Fibroblast of the aortic adventitia (primary cell): ENCODE results near the gene PDGFA. TPM values are rescaled to one million over a fixed set of nuclear protein-coding genes. Genes with fewer than 3 reads are reported as not detected.

Experiments used
- DNase-seq: peaks from one replicate; pipeline ENCODE4 v3.0.0-alpha.2; 2010; ENCODE audit warnings: low read depth
- H3K4me3 ChIP-seq: 2 replicates; pipeline ENCODE4 v1.5.1; 2011; ENCODE audit warnings: low read depth, mild to moderate bottlenecking, control low read depth, low read length, moderate library complexity
- total RNA-seq: library from RNA; depleted of rRNA; stranded (reverse); fragments of >200 nt; gene quantifications from 2 replicates; pipeline ENCODE4 v1.2.3, GENCODE V29; 2012; ENCODE audit warnings: low replicate concordance
- TF ChIP-seq, protein P1 (sequence below): IDR thresholded peaks from 2 replicates; pipeline ENCODE4 v1.5.1; 2011; ENCODE audit warnings: mild to moderate bottlenecking, low read length, control low read depth, inconsistent platforms; ENCODE audit not compliant: insufficient read depth

PDGFA gene
- total RNA-seq, 1 donor, result 4.1 TPM

DNA sequence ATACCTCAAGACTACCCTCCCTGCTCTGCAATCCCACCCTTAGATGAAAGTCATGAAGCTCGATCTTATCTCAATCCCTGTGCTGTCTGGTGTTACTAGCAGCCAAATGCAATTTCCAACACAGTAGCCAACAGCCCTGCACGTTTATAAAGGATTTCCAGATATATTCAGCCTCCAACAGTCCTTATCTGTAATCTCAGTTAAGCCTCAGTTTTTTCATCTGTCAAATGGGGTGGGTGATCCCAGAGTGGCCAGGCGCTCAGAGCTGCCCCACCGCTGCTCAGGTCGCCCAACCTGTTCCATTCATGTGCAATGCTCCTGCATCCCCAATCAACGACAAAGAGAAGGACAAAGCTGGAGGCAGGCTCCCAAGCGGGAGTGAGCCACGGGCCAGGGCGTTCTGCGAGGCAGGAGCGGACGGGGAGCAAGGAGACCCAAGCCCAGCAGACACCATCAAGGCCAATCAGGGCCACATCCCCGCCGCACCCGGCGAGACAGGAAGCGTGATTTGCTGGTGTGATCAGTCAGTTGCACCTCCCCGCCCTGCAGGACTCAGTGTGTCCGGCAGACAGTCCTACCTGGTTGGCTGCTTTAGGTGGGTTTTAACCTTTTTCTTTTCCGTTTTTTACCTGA lies 19.7 kb downstream of the PDGFA start:
- H3K4me3 ChIP-seq, result no peak overlapping the region
- TF ChIP-seq, protein P1, sequence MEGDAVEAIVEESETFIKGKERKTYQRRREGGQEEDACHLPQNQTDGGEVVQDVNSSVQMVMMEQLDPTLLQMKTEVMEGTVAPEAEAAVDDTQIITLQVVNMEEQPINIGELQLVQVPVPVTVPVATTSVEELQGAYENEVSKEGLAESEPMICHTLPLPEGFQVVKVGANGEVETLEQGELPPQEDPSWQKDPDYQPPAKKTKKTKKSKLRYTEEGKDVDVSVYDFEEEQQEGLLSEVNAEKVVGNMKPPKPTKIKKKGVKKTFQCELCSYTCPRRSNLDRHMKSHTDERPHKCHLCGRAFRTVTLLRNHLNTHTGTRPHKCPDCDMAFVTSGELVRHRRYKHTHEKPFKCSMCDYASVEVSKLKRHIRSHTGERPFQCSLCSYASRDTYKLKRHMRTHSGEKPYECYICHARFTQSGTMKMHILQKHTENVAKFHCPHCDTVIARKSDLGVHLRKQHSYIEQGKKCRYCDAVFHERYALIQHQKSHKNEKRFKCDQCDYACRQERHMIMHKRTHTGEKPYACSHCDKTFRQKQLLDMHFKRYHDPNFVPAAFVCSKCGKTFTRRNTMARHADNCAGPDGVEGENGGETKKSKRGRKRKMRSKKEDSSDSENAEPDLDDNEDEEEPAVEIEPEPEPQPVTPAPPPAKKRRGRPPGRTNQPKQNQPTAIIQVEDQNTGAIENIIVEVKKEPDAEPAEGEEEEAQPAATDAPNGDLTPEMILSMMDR, result no peak
- no peak for DNase-seq

DNA sequence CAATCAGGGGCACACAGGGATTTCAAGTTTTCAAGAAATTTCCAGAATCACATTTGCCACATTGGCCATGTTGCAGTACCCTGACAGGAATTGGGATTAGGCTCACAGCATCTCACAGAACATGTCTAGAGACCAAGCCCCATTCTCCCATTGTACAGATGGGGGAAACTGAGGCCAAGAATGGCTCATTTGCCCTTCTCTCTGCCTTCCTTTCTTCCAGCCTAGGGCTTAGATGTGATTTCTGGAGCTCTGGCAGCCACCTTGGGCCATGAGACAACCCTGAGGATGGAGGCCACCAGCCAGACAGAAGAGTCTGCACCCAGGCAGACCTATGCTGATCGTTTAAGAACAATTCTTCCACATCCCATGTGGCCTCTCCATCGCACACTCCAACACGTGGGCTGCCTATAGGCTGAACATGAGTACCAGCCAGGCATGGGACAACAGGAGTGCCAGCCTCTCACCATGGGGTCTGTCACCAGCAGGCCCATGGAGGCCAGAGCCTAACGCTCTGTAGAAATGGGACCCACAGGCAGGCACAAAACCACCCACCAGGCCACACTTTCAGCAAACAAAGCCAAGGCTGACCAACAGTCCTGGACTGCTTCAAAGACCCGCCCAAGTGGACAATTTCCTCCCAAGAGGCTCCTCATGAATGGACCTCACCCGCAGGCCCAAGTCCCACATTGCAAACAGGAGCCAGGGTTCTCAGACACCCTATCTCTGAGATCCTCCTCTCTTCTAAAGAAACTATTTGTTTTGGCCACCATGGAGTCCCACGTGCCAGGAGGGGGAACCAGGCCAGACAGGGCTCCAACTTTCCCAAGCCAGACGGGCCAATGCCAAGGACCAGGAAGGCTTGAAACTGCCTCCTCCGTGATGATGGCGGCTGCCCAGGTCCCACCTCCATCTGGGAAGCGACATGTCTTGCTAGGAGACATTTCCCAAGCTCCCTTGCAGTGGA lies 20.7 kb downstream of the PDGFA start:
- no peak overlapping the region for H3K4me3 ChIP-seq
- DNase-seq, result peak; percentile 49
- TF ChIP-seq, protein P1, result no peak

DNA sequence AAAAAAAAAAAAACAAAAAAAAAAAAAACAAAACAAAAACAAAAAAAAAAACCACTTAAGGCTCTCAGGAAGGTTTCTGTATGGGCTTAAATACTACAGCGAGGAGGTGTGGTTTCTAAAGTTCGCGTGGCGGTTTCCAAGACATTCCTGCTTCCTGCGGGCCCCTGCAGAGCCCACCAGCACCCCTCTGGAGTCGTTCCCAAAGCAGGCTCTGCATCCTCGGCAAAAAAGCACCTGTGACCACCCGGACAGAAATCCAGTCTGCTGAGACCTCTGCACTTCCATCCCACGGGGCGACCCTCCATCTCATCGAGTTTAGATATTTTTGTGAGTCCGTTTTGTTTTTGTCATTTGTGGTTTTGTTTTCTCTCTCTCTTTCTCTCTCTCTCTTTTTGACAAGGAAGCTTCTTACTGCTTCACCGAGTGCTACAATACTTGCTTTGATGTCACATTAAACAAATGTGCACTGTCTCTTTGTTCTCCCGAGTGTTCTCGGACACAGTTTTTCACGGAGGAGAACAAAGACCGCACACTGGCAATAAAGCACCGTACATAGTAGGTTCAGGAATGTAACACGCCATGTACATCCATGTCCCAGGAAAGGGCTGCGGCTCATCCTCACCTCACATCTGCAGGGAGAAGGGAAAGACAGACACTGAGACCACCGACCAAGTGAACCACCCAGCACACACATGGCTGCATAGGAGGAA lies 21.5 kb downstream of the PDGFA start:
- H3K4me3 ChIP-seq, result no peak overlapping the region
- no peak for DNase-seq
- TF ChIP-seq, protein P1, result no peak

DNA sequence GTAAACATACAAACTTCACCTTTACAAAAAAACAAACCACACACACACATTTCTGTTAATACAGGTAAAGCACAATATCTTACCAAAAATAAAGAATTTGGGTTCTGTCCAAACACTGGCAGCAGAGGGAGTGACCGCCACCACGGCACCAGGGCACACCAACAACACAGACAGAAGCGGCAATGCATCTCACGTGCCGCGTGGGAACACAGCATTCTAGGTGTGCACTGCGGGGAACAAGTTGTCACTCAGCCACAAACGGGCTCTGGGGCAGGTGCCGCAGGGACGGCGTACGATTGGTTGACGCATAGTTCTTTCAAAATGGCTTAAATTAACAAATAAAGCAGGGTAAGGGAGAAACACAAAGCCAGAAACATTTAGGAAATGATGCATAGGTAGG lies 22.3 kb downstream of the PDGFA start:
- TF ChIP-seq, protein P1, result no peak
- no peak overlapping the region for H3K4me3 ChIP-seq
- no peak for DNase-seq

DNA sequence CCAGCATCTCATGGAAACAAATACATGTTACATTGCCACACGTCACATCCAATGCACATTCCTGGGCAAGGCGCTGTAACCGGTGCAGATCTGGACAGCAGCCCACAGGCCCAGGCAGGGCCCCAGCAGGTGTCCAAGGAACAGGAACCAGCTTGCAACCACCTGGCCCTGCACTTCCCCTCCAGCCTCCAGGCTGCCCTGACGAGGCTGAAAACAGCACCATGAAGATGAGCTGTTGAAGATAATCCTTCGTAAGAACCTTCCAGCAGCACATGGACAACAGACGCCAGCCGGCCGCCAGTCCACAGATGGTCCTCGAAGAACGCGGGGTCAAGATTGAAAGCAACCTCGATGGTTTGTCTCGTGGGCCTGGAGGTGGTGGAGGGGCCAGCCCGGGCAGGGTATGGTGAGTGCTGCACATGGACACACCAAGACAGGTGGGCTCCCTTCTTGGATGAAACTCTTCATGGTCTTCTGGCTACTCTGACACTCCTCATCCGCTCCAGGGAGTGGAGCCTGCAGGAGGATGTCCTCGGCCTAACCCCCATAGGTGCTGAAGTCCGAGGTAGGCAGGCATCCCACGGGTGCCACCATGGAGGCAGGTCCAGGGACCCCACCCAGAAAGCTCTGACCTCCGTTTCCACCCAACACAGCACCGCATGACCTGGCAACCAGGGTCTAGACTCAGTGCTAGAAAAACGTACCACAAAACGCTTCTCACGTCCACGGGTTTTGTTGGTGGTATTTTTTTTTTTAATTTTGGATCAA lies 22.9 kb downstream of the PDGFA start:
- TF ChIP-seq, protein P1, result no peak
- no peak for DNase-seq
- H3K4me3 ChIP-seq, result no peak overlapping the region

DNA sequence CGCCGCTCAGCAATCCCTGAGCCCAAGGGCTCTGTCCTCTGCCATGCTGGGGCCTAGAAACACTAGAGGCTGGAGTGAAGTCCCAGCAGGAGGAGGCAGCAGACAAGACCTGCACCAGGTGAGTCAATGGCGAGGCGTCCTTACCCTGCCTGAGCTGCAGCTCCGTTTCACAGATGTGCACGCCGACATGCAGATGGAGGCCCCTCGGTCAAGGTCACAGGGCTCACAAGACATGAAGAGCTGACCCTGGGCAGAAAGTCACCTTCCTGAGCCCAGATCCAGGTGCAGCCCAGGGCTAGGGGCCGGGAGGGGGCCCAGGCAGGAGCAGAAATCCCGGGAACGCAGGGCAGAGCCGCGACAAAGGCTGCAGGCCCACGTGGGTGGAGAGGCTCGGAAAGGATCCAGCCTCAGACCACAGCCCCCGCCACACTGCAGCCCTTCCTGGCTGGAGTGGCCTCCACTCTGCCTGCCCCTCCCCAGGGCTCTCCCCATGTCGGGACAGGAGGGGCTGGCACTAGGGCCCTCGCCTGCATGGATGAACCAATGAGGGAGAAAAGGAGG lies 23.8 kb downstream of the PDGFA start:
- H3K4me3 ChIP-seq, result no peak overlapping the region
- TF ChIP-seq, protein P1, result no peak
- DNase-seq, result no peak
